Neural progenitor cell (in vitro differentiated cells): Measurements from ENCODE around the gene PARD3B.

Source experiments
- EZH2 ChIP-seq: fragments of 200-600 bp; sonication (generic); IDR thresholded peaks from 2 replicates; pipeline ENCODE4 v1.6.1; 2017; ENCODE audit warnings: antibody characterized with exemption, mild to moderate bottlenecking, moderate library complexity
- TF ChIP-seq, protein P1 (sequence below): fragments of 200-600 bp; sonication (generic); IDR thresholded peaks from 2 replicates; pipeline ENCODE4 v1.5.1; 2017; ENCODE audit warnings: antibody characterized with exemption, mild to moderate bottlenecking

GRCh38 chr2:204750389-204750788 is 205.1 kb downstream of the PARD3B start:
- TF ChIP-seq, protein P1, sequence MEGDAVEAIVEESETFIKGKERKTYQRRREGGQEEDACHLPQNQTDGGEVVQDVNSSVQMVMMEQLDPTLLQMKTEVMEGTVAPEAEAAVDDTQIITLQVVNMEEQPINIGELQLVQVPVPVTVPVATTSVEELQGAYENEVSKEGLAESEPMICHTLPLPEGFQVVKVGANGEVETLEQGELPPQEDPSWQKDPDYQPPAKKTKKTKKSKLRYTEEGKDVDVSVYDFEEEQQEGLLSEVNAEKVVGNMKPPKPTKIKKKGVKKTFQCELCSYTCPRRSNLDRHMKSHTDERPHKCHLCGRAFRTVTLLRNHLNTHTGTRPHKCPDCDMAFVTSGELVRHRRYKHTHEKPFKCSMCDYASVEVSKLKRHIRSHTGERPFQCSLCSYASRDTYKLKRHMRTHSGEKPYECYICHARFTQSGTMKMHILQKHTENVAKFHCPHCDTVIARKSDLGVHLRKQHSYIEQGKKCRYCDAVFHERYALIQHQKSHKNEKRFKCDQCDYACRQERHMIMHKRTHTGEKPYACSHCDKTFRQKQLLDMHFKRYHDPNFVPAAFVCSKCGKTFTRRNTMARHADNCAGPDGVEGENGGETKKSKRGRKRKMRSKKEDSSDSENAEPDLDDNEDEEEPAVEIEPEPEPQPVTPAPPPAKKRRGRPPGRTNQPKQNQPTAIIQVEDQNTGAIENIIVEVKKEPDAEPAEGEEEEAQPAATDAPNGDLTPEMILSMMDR, result no peak
- no peak for TF ChIP-seq EZH2
